NOMO-1 treated with DMSO at 0.1 percent for 48 hours (cell line): ENCODE measurements around the gene SPHK1.

Source experiments
- DNase-seq: peaks from one replicate; lab custom pipeline; 2025; ENCODE audit not compliant: unreplicated experiment; lab: John Stamatoyannopoulos, UW

The SPHK1 gene

DNA sequence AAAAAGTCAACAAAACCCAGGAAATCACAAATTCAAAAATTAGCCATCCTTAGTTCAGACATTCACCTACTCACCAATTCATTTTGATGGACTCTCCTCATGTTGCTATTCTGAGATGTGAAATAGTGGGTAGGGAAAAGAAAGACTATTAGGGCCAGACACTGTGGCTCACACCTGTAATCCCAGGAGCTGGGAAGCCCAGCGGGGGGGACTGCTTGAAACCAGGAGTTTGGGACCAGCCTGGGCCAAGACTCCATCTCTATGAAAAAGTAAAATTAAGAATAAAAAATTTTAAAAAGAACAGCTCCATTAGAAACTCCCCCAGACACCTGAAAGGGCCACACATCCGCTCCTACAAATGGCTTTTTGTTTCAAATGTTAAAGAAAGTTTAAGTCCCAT, 47.1 kb downstream of the SPHK1 start:
- no peak for DNase-seq

DNA sequence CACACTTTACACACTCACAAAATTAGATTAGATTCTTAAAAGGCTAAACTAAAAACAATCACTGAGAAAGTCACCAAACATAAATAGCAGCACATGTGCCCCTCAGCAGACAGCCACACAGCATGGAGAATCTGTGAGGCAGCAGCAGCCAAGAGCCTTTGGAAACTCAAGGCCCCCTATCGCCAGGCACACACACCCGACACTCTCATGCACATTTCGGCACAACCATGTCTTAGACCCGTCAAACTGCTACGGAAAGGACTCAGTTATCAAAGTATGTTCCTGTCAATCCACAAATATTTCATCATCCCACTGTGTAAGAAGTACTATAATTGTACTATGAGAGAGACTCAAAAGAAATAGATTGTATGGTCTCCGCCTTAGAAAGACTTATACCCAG, 47.6 kb downstream of the SPHK1 start:
- DNase-seq = no peak

DNA sequence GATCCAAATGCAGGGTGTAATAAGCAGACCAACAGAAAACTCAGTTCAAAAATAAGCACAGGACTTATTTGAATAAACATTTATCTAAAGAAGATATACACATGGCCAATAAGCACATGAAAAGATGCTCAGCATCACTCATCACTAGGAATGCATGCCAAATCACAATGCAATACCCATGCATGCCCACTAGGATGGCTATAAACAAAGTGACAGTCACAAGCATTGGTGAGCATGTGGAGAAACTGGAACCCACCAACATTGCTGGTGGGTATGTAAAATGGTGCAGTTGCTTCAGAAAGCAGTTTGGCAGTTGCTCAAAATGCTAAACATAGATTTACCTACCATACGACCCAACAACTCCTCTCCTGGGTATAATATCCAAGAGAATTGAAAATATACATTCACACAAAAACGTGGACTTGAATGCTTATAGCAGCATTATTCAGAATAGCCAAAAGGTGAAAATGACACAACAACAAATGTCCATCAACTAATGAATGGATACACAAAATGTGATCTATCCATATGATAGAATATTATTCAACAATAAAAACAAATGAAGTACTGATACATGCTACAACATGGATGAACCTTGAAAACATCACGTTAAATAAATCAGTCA, 48.4 kb downstream of the SPHK1 start:
- no peak for DNase-seq

DNA sequence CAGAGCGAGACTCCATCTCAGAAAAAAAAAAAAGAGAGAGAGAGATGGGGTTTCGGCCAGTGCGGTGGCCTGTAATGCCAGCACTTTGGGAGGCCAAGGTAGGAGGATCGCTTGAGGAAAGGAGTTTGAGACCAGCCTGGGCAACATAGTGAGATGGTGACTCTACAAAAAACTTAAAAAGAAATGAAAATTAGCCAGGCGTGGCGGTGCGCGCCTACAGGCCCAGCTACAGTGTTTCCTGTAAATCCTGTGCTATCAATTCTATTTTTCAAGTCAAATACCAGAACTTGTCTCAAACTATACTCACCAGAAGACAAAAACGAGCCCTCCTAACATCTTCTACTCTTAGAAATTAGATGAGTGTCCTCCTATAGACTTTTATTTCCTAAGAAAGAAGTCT, 49.3 kb downstream of the SPHK1 start:
- DNase-seq = no peak

DNA sequence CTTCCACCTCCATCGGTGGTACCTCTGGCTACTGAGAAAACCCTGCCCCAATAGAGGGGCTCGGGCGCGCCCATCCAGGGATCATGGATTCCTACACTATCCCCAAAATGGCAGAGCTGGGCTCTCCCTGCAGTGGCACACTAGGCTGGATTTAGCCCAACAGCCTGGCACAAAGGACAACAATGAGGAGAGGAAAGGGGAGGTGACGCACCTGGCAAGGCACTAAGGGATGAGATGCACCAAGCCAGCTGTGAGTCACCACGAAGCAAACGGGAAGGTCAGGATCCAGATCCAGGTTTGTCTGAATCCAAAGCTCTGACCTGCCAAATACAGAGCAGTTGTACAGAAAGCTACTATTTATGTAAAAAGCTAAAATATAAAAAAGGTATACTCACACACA, 50.5 kb downstream of the SPHK1 start:
- no peak for DNase-seq

DNA sequence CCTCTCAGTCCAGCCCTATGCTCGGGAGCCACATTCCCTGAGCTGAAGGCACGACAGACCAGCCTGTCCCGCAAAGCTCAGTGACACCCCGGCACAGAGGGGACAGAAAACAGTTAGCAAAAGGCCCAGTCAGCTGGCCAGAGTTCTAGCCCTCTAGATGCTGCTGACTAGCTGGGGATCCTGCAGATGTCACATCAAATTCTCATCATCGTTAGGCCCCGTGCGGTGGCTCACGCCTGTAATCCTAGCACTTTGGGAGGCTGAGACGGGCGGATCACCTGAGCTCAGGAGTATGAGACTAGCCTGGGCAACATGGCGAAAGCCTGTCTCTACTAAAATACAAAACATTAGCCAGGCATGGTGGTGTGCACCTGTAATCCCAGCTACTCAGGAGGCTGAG, 51.3 kb downstream of the SPHK1 start:
- DNase-seq = no peak
